T47D (cell line): ENCODE measurements around the gene KDM6B.
A peak's percentile ranks its signal among the peaks of the same experiment; 100 is the strongest.

ENCODE experiments used
- DNase-seq, 2 experiments: peaks; one replicate each; pipeline versions ENCODE4 v3.0.0 to v3.0.0-alpha.2; 2011 to 2012; ENCODE audit warnings: low read depth in 1 of 2, low spot score in 1 of 2
- JUND ChIP-seq: IDR thresholded peaks from 2 replicates; pipeline ENCODE4 v1.6.1; 2012; ENCODE audit warnings: low read depth
- in situ Hi-C: cut with HindIII; loops from 2 replicates; pipeline ENCODE4 v1.10.0; 2016; ENCODE audit warnings: low sequenced_read_pairs, low pct_unique_long_range_greater_than_20kb

The KDM6B gene

GRCh38 chr17:7852919-7853690 is 19.1 kb downstream of the KDM6B start:
- DNase-seq, result no peak
- in situ Hi-C loops, result no loop called here
- no peak for TF ChIP-seq JUND

- no peak for DNase-seq
- no peak for TF ChIP-seq JUND
- in situ Hi-C loops, result no loop called here
These were observed 19.6 kb downstream of the KDM6B start for GRCh38 chr17:7853691-7854038.

GRCh38 chr17:7854078-7854777 is 20.2 kb downstream of the KDM6B start:
- no peak for TF ChIP-seq JUND
- in situ Hi-C loops, result no loop called here
- DNase-seq, result no peak

- no peak for TF ChIP-seq JUND
These were observed 21.0 kb downstream of the KDM6B start, which contains the start of gene TMEM88 for GRCh38 chr17:7854851-7855659. TSS of gene TMEM88 (plus strand) at chr17:7855066. CDS start at chr17:7855075, 9 bp downstream.

GRCh38 chr17:7855660-7856010 is 21.6 kb downstream of the KDM6B start:
- no peak for DNase-seq
- in situ Hi-C loops, result no loop called here
- no peak for TF ChIP-seq JUND

More at GRCh38 chr17:7854851-7855659, 21.0 kb downstream of the KDM6B start, which contains the start of gene TMEM88:
- in situ Hi-C loops, result no loop called here
- no peak for DNase-seq

- no peak for TF ChIP-seq JUND
- no peak for DNase-seq
- in situ Hi-C loops, result no loop called here
These were observed 22.2 kb downstream of the KDM6B start for GRCh38 chr17:7856011-7856810.

GRCh38 chr17:7856811-7857712 is 23.0 kb downstream of the KDM6B start, which contains the start of gene NAA38:
TSS of gene NAA38 (minus strand) at chr17:7857559. CDS start at chr17:7857463, 96 bp downstream.
- in situ Hi-C loops, result no loop called here
- DNase-seq, result peak; percentile 60 to 99
- TF ChIP-seq JUND, result no peak

GRCh38 chr17:7857713-7858521 is 23.9 kb downstream of the KDM6B start, which contains the start of gene CYB5D1:
TSS of gene CYB5D1 (plus strand) at chr17:7858003. CDS start at chr17:7858135, 132 bp downstream.
- TF ChIP-seq JUND, result no peak
- in situ Hi-C loops, result no loop called here
- DNase-seq, result peak in 1 of 2 experiments; percentile 95

- no peak for DNase-seq
- in situ Hi-C loops, result no loop called here
- no peak for TF ChIP-seq JUND
These were observed 24.4 kb downstream of the KDM6B start for GRCh38 chr17:7858522-7858810.

- in situ Hi-C loops, result no loop called here
- no peak for TF ChIP-seq JUND
- no peak for DNase-seq
These were observed 25.0 kb downstream of the KDM6B start for GRCh38 chr17:7859028-7859427.
